ENCODE measurements around the gene SHB. TPM values are rescaled to one million over a fixed set of nuclear protein-coding genes. Genes with fewer than 3 reads are reported as not detected.

The SHB gene
- total RNA-seq, 3 donors from 2014 or later, result 2.6 to 4.0 (median 3.4) TPM

GRCh38 chr9:38009035-38009501 is 60.0 kb downstream of the SHB start:
- ATAC-seq (no peak), DNase-seq (no peak)
- Mint-ChIP-seq H3K4me3 (no peak overlapping the region), H3K9me3 (no peaks in the 10 kb centered on the region), H3K36me3 (ENCODE audit: insufficient read depth) (no peaks in the 10 kb centered on the region), H3K4me1 (ENCODE audit: low read depth) (peaks cover 15% of the 10 kb centered on the region), H3K27me3 (ENCODE audit: low read depth) (no peaks in the 10 kb centered on the region)

GRCh38 chr9:38008168-38009034 is 60.6 kb downstream of the SHB start:
- peak; percentile 87 to 88 for ATAC-seq
- Mint-ChIP-seq H3K4me3 (no peak overlapping the region), H3K9me3 (no peaks in the 10 kb centered on the region), H3K4me1 (ENCODE audit: low read depth) (peaks cover 19% of the 10 kb centered on the region), H3K27me3 (ENCODE audit: low read depth) (no peaks in the 10 kb centered on the region), H3K36me3 (ENCODE audit: insufficient read depth) (no peaks in the 10 kb centered on the region)
- peak; percentile 18 for DNase-seq

- no peaks in the 10 kb centered on the region for H3K27me3 Mint-ChIP-seq (ENCODE audit: low read depth)
- H3K36me3 Mint-ChIP-seq (ENCODE audit: insufficient read depth), result no peaks in the 10 kb centered on the region
- no peaks in the 10 kb centered on the region for H3K9me3 Mint-ChIP-seq
- DNase-seq (no peak), ATAC-seq (no peak)
- peaks cover 22% of the 10 kb centered on the region for H3K4me1 Mint-ChIP-seq (ENCODE audit: low read depth)
- no peak overlapping the region for H3K4me3 Mint-ChIP-seq
These were observed 62.0 kb downstream of the SHB start for GRCh38 chr9:38007016-38007415.

- peaks cover 24% of the 10 kb centered on the region for H3K4me1 Mint-ChIP-seq (ENCODE audit: low read depth)
- no peaks in the 10 kb centered on the region for H3K9me3 Mint-ChIP-seq
- no peak overlapping the region for H3K4me3 Mint-ChIP-seq
- H3K27me3 Mint-ChIP-seq (ENCODE audit: low read depth), result no peaks in the 10 kb centered on the region
- DNase-seq (no peak), ATAC-seq (no peak)
- no peaks in the 10 kb centered on the region for H3K36me3 Mint-ChIP-seq (ENCODE audit: insufficient read depth)
These were observed 62.9 kb downstream of the SHB start for GRCh38 chr9:38006163-38006562.

- ATAC-seq (no peak), DNase-seq (no peak)
- peaks cover 24% of the 10 kb centered on the region for H3K4me1 Mint-ChIP-seq (ENCODE audit: low read depth)
- H3K4me3 Mint-ChIP-seq, result no peak overlapping the region
- H3K36me3 Mint-ChIP-seq (ENCODE audit: insufficient read depth), result no peaks in the 10 kb centered on the region
- no peaks in the 10 kb centered on the region for H3K27me3 Mint-ChIP-seq (ENCODE audit: low read depth)
- no peaks in the 10 kb centered on the region for H3K9me3 Mint-ChIP-seq
These were observed 64.0 kb downstream of the SHB start for GRCh38 chr9:38004809-38005560.

GRCh38 chr9:38003946-38004808 is 64.8 kb downstream of the SHB start:
- no peaks in the 10 kb centered on the region for H3K27me3 Mint-ChIP-seq (ENCODE audit: low read depth)
- no peak for DNase-seq
- no peaks in the 10 kb centered on the region for H3K36me3 Mint-ChIP-seq (ENCODE audit: insufficient read depth)
- no peaks in the 10 kb centered on the region for H3K9me3 Mint-ChIP-seq
- no peak for ATAC-seq
- H3K4me3 Mint-ChIP-seq, result no peak overlapping the region
- peaks cover 24% of the 10 kb centered on the region for H3K4me1 Mint-ChIP-seq (ENCODE audit: low read depth)

GRCh38 chr9:38003230-38003629 is 65.8 kb downstream of the SHB start:
- Mint-ChIP-seq H3K27me3 (ENCODE audit: low read depth) (no peaks in the 10 kb centered on the region), H3K4me1 (ENCODE audit: low read depth) (peaks cover 17% of the 10 kb centered on the region), H3K9me3 (no peaks in the 10 kb centered on the region), H3K4me3 (no peak overlapping the region), H3K36me3 (ENCODE audit: insufficient read depth) (no peaks in the 10 kb centered on the region)
- DNase-seq (no peak), ATAC-seq (no peak)

GRCh38 chr9:38001430-38001829 is 67.6 kb downstream of the SHB start:
- no peak for ATAC-seq
- Mint-ChIP-seq H3K9me3 (no peaks in the 10 kb centered on the region), H3K36me3 (ENCODE audit: insufficient read depth) (no peaks in the 10 kb centered on the region), H3K4me3 (no peak overlapping the region), H3K27me3 (ENCODE audit: low read depth) (no peaks in the 10 kb centered on the region), H3K4me1 (ENCODE audit: low read depth) (peaks cover 9% of the 10 kb centered on the region)
- DNase-seq, result no peak

- H3K9me3 Mint-ChIP-seq, result no peaks in the 10 kb centered on the region
- H3K4me3 Mint-ChIP-seq, result no peak overlapping the region
- no peaks in the 10 kb centered on the region for H3K27me3 Mint-ChIP-seq (ENCODE audit: low read depth)
- DNase-seq, result no peak
- no peak for ATAC-seq
- H3K36me3 Mint-ChIP-seq (ENCODE audit: insufficient read depth), result no peaks in the 10 kb centered on the region
- H3K4me1 Mint-ChIP-seq (ENCODE audit: low read depth), result peaks cover 9% of the 10 kb centered on the region
These were observed 68.3 kb downstream of the SHB start for GRCh38 chr9:38000735-38001134.

GRCh38 chr9:38000332-38000731 is 68.7 kb downstream of the SHB start:
- H3K4me3 Mint-ChIP-seq, result no peak overlapping the region
- H3K4me1 Mint-ChIP-seq (ENCODE audit: low read depth), result peaks cover 10% of the 10 kb centered on the region
- H3K9me3 Mint-ChIP-seq, result no peaks in the 10 kb centered on the region
- no peak for ATAC-seq
- H3K36me3 Mint-ChIP-seq (ENCODE audit: insufficient read depth), result no peaks in the 10 kb centered on the region
- no peaks in the 10 kb centered on the region for H3K27me3 Mint-ChIP-seq (ENCODE audit: low read depth)
- no peak for DNase-seq

- Mint-ChIP-seq H3K36me3 (ENCODE audit: insufficient read depth) (no peaks in the 10 kb centered on the region), H3K9me3 (no peaks in the 10 kb centered on the region), H3K27me3 (ENCODE audit: low read depth) (no peaks in the 10 kb centered on the region), H3K4me1 (ENCODE audit: low read depth) (peaks cover 15% of the 10 kb centered on the region), H3K4me3 (no peak overlapping the region)
- DNase-seq (no peak), ATAC-seq (no peak)
These were observed 69.3 kb downstream of the SHB start for GRCh38 chr9:37999588-38000189.

- Mint-ChIP-seq H3K27me3 (ENCODE audit: low read depth) (no peaks in the 10 kb centered on the region), H3K9me3 (no peaks in the 10 kb centered on the region), H3K36me3 (ENCODE audit: insufficient read depth) (no peaks in the 10 kb centered on the region), H3K4me1 (ENCODE audit: low read depth) (peaks cover 21% of the 10 kb centered on the region), H3K4me3 (no peak overlapping the region)
- DNase-seq (no peak), ATAC-seq (no peak)
These were observed 70.0 kb downstream of the SHB start for GRCh38 chr9:37998881-37999587.

GRCh38 chr9:37997636-37998374 is 71.2 kb downstream of the SHB start:
- DNase-seq (no peak), ATAC-seq (no peak)
- Mint-ChIP-seq H3K4me1 (ENCODE audit: low read depth) (peaks cover 18% of the 10 kb centered on the region), H3K36me3 (ENCODE audit: insufficient read depth) (no peaks in the 10 kb centered on the region), H3K27me3 (ENCODE audit: low read depth) (peaks cover 2% of the 10 kb centered on the region), H3K4me3 (no peak overlapping the region), H3K9me3 (no peaks in the 10 kb centered on the region)
